HG03108 (cell line): Measurements from ENCODE around the gene ERN1.
A peak's percentile ranks its signal among the peaks of the same experiment; 100 is the strongest.

Experiments used
- ATAC-seq: cut with Tn5 transposase; IDR thresholded peaks from one replicate; pipeline ENCODE4 v1.9.1; 2021; ENCODE audit warnings: moderate library complexity; ENCODE audit not compliant: unreplicated experiment

ERN1 gene

GRCh38 chr17:64087252-64088005 lies 42.5 kb downstream of the ERN1 start:
- no peak for ATAC-seq

GRCh38 chr17:64085650-64086005 lies 44.3 kb downstream of the ERN1 start:
- no peak for ATAC-seq

GRCh38 chr17:64084940-64085649 lies 44.8 kb downstream of the ERN1 start:
- ATAC-seq, result no peak

GRCh38 chr17:64084086-64084939 lies 45.6 kb downstream of the ERN1 start:
- no peak for ATAC-seq

GRCh38 chr17:64083563-64084085 lies 46.3 kb downstream of the ERN1 start:
- no peak for ATAC-seq

GRCh38 chr17:64083093-64083492 lies 46.9 kb downstream of the ERN1 start:
- ATAC-seq, result no peak

DNA sequence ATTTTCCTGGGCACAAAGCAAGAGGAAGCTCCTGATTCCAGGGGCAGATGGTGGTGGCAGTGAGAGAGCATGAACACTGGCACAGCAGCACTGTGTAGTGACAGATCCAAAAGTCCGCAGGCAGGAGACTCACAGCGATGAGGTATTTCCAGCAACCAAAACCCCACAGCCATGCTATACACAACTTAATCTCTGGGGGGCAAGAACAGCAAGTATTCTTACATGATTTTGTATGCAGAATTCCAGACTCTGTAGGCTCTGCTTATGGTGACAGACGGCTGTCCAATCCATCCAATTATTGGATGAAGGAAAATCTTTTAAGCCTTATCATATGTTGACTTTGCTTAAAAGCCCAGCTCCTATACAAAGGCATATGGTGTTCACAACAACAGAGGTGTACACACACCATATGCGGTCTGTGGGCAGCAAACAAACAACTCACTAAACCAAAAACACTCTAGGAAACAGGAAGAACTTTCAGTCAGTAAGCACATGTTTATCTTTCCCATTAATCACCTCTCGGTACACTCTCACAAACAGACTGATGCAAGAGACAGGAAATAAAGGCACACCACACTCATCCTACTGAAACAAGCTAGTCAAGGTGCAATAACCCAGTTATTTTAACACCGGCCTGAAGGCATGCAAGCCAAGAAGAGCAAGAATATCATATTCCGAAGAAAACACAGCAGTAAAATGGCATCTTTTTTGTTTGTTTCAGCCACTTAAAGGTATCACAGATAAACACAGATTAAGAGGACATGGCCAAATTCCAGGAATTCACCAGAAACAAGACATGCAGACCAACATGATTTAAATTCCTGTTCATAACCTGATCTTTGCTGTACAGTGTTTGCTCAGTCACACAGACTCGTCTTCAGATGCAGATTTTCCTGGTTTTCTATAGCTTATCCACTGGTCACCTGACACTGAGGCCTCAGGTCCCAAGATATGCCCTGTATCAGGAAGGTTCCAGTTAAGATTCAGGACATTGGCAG lies 47.8 kb downstream of the ERN1 start:
- ATAC-seq, result no peak

DNA sequence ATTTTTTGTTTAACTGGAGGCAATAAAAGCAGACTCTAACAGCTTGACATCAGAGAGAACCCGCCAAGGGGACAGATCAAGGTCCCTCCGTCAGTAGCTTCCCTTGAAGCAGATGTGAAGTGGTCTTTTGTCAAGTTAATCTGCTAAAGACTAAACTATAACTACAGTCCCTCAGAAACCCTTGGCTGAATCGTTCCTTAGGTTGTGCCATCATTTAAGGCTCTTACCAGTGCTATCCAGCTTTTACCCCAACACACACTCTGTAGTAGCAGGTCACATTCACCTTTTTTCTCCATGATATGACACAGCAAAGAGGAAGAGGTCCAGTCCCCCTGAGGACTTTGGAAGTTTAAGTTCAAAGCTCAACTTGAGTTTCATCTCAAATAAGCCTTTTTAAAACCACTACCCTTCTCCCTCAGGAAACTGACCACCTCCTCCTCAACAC lies 49.7 kb downstream of the ERN1 start:
- ATAC-seq, result no peak

GRCh38 chr17:64077379-64077778 lies 52.6 kb downstream of the ERN1 start:
- ATAC-seq, result no peak

DNA sequence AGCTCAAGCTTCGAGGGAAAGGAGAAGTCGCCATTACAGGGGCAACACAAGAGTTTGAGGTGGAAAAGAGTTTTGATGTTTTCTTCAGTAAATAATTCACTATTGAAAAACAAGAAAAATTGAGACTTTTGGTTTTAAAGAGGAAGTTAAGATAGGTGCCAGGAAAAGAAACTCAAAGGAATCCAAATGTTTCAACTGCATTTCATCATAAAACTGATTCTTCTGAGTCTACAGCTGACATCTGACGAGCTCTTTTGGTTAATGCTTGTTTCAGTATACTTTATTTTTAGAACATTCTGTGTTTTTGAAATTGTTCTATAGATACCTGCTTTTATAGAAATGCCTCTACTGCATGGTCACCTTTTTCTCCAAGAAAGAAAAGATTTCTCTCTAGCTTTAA lies 54.0 kb downstream of the ERN1 start:
- no peak for ATAC-seq

DNA sequence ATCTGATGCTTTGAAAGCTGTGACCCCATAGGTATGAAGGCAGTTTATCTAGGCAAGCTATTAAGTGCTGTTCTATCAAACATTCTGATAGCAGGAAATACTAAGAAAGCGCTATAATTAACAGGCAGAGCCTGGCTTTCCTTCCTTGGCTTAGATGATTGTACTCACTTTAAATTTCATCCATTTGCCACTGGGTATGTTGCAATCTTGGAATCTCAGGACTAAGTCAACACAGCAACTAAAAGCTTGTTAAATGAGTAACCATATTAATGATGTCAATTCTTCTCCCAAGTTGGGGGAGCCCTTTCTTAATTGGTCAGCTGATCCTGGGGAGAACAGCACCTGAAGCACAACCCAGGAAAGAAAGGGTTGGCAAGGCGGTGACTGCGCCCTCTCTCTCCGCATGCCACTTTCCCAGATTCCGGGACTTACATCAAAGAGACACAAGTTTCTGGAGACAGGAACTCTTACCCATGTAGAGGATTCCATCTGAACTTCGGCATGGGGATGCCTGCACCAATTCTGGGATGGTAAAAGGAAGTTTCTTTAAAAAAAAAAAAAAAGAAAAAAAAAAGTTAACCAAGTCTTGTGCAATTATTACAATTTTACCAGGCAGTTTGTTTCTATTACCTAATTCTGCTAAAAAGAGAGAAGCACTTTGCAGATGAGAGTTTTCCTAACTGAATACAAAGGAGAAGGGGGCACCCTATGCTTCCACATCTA lies 55.1 kb downstream of the ERN1 start:
- peak; percentile 9 for ATAC-seq

GRCh38 chr17:64073771-64074703 lies 55.9 kb downstream of the ERN1 start:
- peak; percentile 85 for ATAC-seq

- no peak for ATAC-seq
Measured at GRCh38 chr17:64071111-64071510, 58.8 kb downstream of the ERN1 start.

- ATAC-seq, result no peak
Measured at GRCh38 chr17:64070213-64070612, 59.7 kb downstream of the ERN1 start.

DNA sequence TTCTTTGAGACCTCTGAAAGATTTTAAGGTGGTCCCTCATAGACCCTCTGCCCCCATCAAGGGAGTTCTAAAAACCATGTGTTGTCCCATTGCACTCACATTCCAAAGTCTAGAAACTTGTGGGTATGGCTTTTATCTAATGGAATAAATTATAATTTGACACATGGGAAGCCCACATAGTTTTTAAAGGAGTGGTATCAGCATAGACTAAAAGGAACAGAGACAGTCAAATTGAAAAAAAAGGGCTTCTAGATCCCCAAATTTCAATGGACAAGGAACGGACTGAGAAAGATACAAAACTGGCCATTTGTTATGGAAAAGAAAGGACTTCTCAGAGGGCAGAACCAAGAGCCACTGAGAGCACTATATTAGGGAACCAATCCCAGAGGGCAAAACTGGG lies 60.8 kb downstream of the ERN1 start:
- ATAC-seq, result no peak

DNA sequence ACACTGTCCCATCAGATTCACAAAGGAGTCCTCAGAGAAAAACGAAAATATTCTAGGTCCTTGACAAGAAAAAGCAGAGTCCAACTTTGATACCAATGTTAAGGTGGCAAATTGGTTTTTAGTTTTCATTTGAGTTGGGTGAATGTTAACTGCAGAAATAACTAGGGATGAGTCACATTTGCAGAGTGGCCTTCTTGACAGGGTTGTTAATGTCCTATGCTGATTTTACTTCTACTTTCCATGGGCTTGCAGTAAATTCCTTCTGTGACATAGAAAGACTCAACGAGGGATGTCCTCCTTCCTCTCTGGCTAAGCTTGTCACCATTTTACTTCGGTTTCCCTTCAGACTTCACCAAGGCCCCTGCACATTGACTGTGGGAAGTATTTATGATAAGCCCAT lies 62.3 kb downstream of the ERN1 start:
- no peak for ATAC-seq

DNA sequence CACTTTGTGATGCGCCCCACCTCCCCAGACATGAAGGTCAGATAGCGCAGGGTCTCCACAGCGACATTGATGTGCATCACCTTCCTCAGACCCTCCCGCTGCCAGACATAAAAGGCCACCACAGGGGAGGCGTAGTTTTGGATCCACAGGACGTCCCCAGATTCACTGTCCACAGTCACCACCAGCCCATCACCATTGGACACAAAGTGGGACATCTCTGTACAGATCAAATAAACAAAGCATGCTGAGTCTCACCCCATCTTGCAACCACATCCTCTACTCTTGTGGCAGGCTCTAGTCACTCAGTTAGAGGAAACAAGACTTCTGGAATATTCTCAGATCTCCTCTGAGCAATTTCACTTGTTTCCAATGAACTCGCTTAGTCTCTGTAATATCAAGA lies 63.2 kb downstream of the ERN1 start:
- no peak for ATAC-seq

GRCh38 chr17:64065161-64065560 lies 64.8 kb downstream of the ERN1 start:
- no peak for ATAC-seq
